ENCODE results near the gene HPS1.
"Not testable (repeated sequence)": the region's sequence is repeated elsewhere in the genome, so short reads cannot be mapped to it uniquely, and the experiment has no call there.

HPS1 gene

DNA sequence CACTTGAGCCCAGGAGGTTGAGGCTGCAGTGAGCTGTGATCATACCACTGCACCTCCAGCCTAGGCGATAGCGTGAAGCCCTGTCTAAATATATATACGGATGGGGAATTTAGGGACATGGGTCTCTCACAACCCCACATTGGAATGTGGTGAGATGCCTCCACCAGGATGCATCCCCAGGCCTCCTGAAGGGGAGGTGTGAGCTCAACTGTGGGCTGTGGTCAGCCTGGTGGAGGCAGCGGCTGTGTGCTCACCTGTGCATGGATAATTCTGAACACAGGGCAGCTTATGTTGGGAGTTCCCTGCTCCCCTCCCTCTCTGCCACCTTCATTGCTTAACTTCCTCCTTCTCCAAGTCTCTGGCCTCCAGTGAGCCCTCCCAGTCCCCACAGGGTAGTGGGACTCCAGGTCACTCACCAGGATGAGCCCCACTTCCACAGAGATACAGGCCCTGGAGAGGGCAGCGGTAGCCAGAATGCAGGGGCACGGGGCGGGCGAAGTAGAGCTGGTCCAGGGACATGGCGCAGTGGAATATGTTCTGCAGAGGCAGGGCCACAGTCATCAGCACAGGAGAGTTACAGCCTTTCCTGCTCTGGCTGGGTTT lies 62.1 kb downstream of the HPS1 start:
- DNase-seq, result no peak

GRCh38 chr10:98383869-98384268 lies 62.9 kb downstream of the HPS1 start:
- no peak for DNase-seq

GRCh38 chr10:98383134-98383667 lies 63.5 kb downstream of the HPS1 start:
- not testable (repeated sequence) for DNase-seq

DNA sequence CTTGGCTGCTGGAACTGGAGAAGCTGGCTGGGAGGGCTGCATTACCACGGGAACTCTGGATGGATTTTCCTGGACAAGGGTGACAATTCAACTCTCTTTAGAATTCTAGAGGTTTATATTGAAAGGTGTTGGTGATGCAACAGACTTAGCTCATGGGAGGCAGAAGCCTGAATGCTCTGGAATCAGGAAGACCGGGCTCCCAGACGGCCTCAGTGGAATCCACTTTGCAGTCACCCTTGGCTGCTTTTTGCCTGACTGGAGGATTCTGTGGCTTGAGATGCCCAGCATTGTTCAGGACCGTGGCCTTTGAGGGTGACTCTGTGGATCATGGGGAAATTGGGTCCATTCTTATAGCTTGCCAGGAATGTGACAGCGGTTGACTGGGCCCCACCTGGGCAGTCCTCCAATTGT lies 64.0 kb downstream of the HPS1 start:
- no peak for DNase-seq

DNA sequence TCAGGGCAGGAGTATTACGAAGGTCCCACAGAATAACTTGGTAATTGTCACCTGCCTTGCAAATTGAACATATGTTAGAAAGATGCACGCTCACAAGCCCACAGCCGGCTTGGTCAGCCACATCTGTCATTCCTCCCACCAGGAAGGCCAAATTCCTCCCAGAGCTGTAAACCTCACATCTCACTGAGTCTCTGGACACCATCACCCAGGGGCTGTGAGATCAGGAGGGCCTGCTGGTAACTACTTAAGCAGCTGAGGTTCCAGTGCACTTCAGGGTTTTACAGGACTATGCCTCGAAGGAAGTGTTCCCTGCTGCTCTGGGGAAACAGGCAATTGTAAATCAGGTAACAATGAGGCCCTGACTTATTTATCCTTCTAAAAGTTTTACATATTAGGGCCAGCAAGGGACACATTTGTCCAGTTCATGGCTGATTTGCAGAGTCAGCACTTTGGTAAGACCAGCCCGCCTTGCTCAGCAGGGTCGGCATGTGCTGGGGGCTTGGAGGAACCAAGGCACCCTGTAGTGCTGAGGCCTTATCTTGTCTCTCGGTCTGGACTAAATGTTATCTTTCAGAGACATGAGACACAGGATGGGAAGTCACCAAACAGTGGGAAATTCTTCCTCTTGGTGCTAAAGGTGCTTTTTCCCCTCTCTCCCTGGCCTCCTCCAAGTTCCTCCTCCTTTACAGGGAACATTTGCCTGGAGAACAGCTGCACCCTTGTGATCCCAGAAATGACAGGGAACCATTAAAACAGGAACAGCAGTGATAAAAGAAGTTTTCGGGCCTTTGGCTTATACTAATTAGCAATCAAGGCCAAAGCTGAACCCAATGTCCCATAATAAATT lies 66.0 kb downstream of the HPS1 start:
- DNase-seq, result no peak

DNA sequence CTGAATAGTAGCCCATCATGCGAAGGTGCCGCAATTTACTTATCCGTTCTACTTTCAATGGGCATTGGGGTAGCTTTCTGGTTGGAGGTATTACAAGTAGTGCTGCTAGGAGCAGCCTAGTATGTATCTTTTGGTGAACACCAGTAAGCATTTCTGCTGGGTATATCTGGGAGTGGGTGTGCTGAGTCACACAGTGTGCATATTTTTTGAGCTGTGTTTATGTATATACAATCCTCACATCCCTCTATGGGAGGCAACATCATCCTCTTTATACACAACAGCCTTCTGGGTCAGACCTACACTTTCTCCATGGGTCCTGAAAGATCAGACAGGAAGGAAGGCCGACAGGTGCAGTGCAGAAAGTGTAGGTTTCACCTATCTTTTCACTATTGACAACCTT lies 68.0 kb downstream of the HPS1 start:
- DNase-seq, result no peak

DNA sequence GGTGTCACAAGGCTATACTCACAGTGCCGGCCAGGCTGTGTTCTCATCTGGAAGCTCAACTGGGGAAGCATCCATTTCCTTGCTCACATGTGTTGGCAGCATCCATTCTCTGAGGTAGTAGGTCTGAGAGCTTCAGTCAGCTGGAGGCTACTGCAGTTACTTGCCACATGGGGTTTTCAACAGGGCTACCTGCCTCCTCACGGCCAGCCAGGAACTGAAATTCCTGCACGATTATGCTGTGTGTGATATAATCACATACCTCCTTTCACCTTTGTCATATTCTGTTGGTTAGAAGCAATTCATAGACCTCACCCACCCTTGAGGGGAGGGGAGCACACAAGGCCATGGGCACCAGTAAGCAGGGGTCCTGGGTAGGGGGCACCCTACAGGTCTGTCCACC lies 69.2 kb downstream of the HPS1 start:
- DNase-seq, result no peak

- no peak for DNase-seq
Measured at GRCh38 chr10:98377001-98377400, 69.7 kb downstream of the HPS1 start.

- peak; percentile 93 for DNase-seq
Measured at GRCh38 chr10:98376485-98376884, 70.2 kb downstream of the HPS1 start.

GRCh38 chr10:98374217-98374985 lies 72.3 kb downstream of the HPS1 start:
- peak; percentile 83 for DNase-seq

- DNase-seq, result no peak
Measured at GRCh38 chr10:98373260-98374040, 73.3 kb downstream of the HPS1 start.

GRCh38 chr10:98370831-98371820 lies 75.6 kb downstream of the HPS1 start:
- peak; percentile 19 for DNase-seq

DNA sequence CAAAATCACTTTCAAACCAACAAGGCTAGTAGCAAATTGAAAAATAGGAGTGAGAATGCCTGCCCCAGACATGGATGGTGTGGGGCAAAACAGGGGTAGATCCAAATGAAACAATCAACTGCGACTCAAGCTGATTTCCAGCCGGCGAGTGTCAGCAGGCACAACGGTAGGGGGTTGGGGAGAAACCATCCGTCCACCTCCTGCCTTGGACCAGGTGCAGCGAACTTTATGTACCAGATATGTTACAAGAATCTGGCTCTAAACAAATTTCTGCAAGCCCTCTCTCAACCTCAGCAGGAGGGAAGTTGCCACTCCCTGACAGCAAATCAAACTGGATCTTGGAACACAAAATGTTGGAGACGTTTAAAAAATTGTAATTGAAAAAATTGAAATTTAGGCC lies 76.9 kb downstream of the HPS1 start:
- no peak for DNase-seq

GRCh38 chr10:98368644-98369043 lies 78.1 kb downstream of the HPS1 start:
- DNase-seq, result no peak

DNA sequence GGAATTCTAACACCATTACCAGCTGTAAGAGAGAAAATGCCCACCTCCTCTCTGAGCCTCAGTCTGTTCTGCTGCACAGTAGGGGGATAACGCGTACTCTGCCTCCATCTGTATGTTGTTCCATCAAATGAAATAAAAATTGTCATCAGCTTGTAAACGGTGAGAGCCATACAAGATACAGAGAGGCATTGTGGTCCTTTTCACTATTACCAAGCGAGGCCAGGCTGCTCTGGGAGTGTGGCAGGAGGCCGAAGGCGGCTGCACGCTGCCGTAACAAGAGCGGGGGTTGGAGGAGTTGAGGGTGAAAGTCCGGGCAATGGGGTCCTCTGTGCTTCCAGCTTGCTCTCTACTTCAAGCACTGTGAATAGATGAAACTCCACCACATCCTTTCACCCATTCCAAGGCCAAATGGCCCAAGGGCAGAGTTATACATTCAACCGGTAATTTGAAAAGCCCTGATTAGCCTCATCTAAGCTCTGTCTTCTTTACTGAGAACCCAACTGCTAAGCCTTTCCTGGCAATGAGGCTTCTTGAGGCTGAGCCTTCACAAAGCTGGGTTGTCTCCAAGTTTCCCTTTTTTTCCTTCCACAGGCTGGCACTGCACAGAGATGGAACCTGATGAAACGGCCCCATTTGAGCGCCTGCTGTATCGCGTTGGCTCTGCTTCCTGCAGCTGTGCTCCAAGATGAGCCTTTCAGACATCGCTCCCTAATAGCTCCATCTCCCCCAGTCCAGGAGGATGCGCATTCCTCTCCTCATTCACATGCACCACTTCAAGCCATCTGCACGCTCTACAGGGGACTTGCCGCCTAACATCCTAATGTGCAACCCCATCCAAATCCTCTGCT lies 78.9 kb downstream of the HPS1 start:
- DNase-seq, result no peak
